ENCODE results near the gene SESN3.

The SESN3 gene

DNA sequence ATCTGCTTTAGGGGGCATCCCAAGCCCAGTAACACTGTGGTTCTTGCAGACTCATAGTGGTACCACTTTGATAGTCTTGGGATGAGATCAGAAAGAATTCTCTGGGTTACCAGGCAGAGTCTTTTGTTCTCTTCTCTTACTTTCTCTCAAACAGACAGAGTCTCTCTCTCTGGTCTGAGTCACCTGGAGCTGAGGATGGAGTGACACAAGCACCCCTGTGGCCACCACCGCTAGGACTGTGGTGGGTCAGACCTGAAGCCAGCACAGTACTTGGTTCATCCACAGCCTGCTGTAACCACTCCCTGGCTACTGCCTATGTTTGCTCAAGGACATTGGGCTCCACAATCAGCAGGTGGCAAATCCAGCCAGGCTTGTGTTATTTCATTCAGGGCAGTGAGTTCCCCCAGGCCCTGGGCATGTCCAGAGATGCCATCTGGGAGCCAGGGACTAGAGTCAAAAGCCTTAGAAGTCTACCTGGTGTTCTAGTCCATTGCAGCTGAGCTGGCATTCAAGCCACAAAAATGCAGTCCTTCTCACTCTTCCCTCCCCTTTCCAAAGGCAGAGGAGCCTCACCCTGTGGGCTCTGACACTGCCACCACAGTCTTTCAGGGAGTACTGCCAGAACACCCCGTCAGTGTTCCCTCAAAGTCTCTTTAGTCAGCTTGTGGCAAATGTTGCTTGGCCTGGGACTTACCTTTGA lies 111.5 kb downstream of the SESN3 start:
- no peak for TF ChIP-seq POLR2A (IDR thresholded peaks at IDR 0.05; ENCODE audit: low read depth, low read length)
- FAIRE-seq (no peak), DNase-seq (ENCODE audit: insufficient read length, low spot score) (no peak)

DNA sequence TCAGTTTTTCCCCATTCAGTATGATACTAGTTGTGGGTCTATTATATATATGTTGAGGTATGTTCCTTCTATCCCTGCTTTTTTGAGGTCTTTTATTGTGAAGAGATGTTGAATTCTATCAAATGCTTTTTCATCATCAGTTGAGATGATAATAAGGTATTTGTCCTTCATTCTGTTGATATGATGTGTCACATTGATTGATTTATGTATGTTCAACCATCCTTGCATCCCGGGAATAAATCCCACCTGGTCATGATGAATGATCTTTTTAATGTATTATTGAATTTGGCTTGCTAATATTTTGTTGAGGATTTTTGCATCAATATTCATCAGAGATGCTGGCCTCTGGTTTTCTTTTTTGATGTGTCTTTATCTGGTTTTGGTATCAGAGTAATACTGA lies 115.4 kb downstream of the SESN3 start:
- DNase-seq (ENCODE audit: insufficient read length, low spot score) (no peak), FAIRE-seq (no peak)
- no peak for TF ChIP-seq POLR2A (IDR thresholded peaks at IDR 0.05; ENCODE audit: low read depth, low read length)

All from H54 (cell line).